NCI-H82 treated with DMSO at 0.1 percent for 48 hours (cell line): ENCODE results near the gene SCNN1A.

Experiments used
- DNase-seq: peaks from one replicate; lab custom pipeline; 2025; ENCODE audit not compliant: unreplicated experiment; lab: John Stamatoyannopoulos, UW

The SCNN1A gene

GRCh38 chr12:6375269-6376078, at the start of gene SCNN1A:
Gene SCNN1A, minus strand, starts transcription at chr12:6375563. Its CDS starts 780 bp downstream, at chr12:6374783.
- no peak for DNase-seq

- no peak for DNase-seq
Measured at GRCh38 chr12:6424866-6425265, 49.5 kb upstream of the SCNN1A start.

DNA sequence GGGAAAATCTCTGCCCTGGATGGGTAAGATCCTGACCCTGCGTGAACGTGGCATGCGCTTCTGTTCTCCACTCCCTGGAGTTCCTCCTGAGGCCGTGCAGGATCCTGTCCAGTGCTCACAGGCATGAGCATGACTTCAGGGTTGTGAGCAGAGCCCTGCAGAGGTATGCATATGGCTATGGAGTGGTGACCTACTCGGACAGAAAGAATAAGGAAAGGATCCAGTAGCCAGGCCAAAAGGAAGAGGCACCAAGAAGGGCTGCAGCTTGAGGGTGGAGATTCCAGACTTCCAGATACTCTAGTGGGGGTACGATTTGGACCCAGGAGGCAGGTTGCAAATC, 48.6 kb upstream of the SCNN1A start:
- no peak for DNase-seq

DNA sequence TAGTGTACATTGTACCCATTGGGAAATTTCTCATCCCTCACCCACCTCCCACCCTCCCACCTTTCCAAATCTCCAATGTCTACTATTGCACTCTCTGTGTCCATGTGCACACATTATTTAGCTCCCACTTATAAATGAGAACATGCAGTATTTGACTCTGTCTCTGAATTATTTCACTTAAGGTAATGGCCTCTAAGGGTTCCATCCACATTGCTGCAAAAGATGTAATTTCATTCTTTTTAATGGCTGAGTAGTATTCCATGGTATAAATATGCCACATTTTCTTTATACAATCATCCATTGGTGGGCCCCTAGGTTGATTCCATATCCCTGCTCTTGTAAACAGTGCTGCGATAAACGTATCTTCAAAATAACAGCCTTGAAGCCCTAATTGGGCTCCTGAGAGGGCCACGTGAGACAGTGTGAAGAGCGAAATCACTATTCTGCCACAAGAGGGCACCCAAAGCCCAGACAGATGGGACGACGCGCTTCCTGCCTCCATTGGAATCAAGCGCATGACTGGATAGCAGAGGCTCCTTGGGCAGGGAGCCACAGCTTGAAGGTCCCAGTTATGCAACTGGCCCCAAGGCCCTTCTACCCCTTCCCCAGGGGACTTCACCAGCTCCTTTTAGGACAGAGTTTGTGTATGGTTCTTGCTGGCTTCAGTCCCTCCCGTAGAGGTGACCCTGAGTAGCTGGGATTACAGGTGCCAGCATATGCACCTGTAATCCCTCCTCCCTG, 48.1 kb upstream of the SCNN1A start:
- DNase-seq = peak; percentile 84

GRCh38 chr12:6420364-6420763, 45.0 kb upstream of the SCNN1A start:
- no peak for DNase-seq

DNA sequence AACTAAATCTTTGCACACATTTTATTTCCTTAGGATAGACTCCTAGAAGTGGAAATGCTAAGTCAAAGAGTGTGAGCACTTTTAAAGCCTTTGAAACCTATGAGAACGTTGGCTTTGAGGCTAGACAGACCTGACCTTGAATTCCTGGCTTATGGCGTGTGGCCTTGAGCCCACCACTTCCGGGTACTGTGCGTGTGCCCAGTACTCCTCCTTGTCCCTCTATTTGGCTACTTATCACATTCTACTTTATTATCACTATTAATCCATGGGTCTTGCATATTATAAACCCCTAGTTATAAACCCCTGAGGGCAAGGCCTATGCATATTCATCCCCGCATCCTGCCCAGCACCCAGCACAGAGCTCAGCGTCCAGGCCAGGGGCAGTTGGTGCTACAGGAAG, 43.4 kb upstream of the SCNN1A start:
- no peak for DNase-seq

- DNase-seq = no peak
Measured at GRCh38 chr12:6416596-6416995, 41.2 kb upstream of the SCNN1A start.

GRCh38 chr12:6407236-6407954, 32.0 kb upstream of the SCNN1A start:
- DNase-seq = no peak

DNA sequence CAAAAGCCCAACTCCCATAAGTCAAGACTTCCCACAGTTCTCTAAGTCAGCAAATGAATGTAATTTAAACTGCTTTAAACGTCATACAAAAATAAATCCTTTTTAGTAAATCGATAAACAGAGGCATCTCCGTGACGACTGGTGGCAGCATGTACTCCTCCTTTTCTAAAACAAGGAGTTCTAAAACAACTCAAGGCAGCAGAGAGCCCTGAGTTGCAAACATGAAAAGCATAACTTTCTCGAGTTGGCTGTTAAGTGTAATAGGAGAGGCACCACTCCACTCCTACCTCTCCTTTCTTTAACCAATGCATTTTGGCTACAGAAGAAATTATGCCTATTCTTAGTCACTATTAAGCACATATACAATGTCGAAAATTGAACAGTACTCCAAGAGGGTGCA, 30.6 kb upstream of the SCNN1A start:
- no peak for DNase-seq

DNA sequence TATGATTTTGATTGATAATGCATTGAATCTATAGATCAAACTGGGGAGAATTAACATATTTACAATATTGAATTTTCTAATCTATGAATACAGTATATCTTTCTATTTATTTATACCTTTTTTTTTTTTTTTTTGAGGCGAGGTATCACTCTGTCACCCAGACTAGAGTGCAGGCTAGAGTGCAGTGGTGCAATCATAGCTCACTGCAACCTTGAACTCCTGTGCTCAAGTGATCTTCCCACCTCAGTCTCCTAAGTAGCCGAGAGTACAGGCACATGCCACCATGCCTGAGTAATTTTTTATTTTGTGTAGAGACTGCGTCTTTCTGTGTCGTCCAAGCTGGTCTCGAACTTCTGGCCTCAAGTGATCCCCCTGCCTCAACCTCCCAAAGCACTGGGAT, 29.0 kb upstream of the SCNN1A start:
- DNase-seq = no peak

DNA sequence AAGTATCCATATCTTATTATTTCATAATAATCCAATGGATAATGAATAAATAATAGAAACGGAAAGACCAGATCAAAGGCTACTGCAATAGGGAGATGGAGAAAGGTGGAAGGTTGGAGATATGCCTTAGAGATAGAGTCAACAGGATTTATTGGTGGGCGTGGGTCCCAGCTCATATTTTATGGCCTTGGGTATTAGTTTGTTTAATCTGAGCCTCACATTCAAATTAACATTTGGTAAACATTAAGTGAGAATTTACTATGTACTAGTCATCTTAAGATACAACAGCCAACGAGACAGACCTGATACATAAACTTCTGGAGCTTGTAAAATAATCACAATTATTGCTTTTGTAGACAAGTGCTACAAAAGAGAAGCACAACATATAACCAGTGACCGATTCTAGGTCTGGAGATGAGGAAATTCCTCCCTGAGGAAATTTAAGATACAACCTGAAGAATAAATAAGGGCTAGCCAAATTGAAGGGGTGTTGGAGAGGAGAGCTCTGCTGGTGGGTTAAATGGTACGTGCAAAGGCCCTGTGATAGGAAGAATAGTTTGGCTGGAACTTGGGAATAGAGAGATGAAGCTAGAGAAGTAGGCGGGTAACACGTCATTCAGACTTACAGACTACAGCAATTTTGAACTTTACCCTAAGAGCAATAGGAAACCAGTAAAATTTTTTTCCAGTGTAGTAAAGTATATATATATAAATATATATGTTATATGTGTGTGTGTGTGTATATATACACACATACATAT, 24.7 kb upstream of the SCNN1A start:
- DNase-seq = no peak

DNA sequence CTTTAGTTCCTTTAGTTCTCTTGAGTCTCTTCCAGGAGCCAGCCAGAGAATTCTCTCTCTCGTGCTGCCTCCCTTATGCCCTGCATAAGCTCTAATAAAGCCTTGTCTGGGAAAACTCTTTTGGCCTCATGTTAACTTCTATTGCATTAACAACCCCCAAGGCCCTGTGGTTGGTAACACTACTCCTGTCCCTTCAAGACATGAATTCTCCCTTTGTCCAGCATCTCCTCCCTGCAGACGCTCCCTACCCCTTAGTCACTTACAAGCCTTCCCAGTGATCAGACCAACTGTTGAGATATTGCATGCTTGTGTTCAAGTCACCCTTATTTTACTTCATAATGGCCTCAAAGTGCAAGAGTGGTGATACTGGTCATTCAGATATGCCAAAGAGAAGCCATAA, 20.7 kb upstream of the SCNN1A start:
- DNase-seq = no peak

DNA sequence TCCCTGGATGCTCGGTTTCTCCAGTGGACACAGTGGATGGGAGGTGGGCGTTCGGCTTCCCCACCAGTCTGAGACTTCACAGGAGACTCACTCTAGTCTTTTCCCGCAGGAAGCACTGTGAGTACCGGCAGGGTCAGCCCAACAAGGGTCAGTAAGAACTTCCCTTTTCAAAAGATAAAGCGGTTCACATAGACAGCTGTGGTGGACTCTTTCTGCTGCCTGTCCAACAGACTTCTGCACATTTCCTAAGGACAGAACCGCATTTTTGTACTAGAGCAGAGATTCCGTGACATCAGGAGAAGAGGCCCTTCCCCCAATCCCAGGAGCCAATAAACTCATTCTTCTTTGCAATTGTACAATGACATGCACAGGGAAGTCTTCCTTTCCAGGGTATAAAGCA, 19.0 kb upstream of the SCNN1A start:
- DNase-seq = no peak

GRCh38 chr12:6393109-6393508, 17.7 kb upstream of the SCNN1A start:
- DNase-seq = no peak

DNA sequence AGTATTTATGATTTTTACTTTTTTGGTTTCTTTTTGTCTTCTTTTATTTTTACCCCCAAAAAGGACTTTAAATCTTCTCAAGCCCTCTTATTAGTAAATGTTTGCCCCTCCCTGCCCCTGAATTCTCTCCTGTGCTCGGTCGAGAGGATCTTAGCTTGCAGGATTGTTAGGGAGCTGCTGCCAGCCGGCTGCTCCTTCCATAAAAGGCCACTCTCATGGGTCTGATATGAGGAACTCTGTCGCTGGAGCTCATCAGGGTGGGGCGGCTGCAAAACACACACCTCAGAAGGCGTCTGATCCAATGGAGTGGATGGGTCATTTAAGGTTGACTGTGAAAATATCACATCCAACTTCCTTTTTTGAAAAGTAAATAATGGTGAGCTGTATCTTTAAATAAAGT, 17.1 kb upstream of the SCNN1A start:
- DNase-seq = no peak

DNA sequence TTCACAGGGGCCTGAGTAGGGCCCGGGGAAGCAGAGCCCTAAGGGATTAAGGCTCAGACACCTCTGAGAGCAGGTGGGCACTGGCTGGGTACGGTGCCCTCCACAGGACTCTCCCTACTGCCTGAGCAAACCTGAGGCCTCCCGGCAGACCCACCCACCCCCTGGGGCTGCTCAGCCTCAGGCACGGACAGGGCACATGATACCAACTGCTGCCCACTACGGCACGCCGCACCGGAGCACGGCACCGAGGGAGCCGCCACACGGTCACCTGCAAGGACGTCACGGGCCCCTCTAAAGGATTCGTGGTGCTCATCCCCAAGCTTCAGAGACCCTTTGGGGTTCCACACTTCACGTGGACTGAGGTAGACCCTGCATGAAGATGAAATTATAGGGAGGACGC, 15.7 kb upstream of the SCNN1A start:
- DNase-seq = no peak

- DNase-seq = no peak
Measured at GRCh38 chr12:6390084-6390799, 14.9 kb upstream of the SCNN1A start.

DNA sequence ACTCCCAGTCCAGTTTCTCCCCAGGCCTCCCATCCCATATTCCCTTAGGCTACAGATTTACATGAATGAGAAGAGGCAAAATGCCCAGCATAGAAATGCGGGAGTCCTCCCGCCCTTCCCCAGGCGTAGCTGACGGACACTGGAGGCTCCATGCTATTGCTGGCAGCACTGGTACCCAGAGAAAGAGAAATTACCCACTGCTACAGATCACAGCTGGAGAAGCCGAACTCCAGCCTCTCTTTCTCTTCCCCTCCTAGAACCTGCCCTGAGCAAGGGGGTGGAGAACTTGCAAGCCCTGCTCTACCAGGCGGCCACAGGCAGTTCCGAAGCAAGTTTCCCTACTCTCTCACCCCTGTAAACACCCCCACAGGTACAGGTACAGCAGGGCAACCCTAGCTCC, 12.2 kb upstream of the SCNN1A start:
- no peak for DNase-seq

DNA sequence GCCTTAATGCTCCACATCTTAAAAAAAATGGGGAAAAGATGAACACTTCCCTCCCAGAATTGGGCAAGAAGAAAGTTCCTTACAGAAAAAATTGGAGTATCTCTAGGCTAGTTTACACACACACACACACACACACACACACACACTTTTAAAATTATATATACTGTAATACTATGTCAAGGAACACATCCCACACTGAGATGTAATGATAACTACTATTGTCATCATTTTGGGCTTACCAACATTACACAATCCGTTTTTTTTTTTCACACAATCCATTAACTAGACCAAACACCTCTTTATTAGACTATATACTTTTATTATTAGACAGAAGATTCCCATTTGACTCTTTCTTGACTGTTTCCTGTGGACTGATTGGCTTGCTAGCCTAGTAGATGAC, 11.1 kb upstream of the SCNN1A start:
- no peak for DNase-seq

DNA sequence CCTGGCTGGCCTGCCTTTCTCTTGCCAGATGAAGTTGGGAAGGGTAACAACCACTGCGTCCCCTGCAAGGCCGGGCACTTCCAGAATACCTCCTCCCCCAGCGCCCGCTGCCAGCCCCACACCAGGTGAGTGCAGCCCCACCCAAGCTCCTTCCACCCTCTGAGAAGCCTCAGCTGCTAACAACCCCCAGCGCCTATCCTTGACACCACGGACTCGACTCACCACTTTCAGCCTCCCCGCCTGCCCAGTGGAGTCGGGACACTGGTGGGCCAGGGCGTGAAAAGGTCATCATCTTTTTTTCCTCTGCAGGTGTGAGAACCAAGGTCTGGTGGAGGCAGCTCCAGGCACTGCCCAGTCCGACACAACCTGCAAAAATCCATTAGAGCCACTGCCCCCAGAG, 10.7 kb upstream of the SCNN1A start:
- DNase-seq = no peak
